Globus pallidus (tissue), 1 donor: Measurements from ENCODE around the gene ARFGAP3.
"Not testable (repeated sequence)": the region's sequence is repeated elsewhere in the genome, so short reads cannot be mapped to it uniquely, and the experiment has no call there.

ENCODE experiments used
- DNase-seq: peaks from one replicate; pipeline ENCODE4 v3.0.0-alpha.2; 2015; ENCODE audit warnings: low spot score

Gene ARFGAP3

DNA sequence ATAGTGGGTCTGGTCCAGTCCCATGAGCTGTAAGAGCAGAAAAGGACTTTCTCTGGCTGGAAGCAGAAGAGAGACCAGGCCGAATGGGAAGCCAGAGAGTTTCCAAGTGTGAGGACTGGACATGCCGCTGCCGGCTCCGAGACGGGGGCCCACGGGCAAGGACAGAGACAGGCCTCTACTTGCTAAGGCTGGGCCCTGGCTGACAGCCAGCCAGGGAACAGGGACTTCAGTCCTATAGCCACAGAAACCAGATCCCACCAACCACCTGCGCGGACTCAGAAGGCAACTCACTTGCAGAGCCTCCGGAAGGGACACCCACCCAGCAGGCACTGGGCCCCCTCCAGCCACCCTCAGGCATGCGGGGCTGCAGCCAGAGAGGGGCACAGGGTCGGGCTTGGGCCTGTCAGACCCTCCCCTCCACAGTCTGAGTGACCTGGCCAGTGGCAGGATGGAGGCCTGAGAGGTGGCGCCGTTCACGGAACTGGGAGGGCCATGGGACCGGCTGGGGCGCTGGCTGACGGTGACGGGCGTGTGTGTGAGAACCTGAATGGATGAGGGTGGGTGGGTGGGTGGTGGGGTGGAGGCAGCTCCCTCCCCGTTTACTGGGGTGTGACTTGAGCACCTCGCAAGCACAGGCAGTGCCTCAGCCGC, 88.6 kb downstream of the ARFGAP3 start:
- DNase-seq = no peak

DNA sequence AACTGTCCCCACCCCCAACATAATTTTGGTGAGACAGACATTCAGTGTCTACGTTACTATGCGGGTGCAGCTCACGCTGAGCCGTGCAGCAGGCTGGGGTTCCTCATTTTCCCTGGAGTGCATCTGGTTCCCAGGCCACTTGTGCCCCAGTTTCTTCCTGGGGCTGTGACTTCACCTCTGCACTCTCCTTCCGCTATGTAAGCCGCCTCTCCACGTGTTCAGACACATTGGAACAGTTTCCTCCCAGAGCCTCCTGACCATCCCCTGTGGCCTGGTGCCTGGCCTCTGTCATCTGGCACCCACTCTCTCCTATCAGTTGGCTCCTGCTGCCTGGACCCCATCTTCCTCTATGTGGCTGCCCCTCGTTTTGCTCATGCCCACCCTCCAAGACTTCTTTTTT, 90.2 kb downstream of the ARFGAP3 start:
- DNase-seq = no peak

DNA sequence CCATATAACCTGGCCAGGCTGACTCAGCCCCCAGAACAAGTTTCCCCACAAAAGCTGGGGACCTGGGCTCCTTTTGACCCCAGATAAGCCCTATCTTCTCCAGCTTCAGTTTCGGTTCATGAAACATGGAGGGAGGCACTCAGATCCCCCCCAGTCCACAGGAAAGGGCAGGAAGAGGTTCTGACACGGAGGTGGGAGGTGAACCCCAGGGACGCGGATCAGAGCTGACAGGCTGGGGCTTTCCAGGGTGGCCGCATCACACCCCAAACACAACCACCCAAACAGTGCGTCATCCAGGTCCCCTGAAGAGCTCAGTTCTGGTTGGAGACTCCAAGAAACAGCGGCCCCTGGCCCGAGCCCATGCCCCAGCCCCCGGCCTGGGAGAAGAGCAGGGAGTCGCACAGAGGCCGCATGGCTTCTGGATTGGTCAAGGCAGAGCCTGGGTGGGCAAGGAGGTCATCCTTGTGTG, 92.1 kb downstream of the ARFGAP3 start:
- DNase-seq = no peak

DNA sequence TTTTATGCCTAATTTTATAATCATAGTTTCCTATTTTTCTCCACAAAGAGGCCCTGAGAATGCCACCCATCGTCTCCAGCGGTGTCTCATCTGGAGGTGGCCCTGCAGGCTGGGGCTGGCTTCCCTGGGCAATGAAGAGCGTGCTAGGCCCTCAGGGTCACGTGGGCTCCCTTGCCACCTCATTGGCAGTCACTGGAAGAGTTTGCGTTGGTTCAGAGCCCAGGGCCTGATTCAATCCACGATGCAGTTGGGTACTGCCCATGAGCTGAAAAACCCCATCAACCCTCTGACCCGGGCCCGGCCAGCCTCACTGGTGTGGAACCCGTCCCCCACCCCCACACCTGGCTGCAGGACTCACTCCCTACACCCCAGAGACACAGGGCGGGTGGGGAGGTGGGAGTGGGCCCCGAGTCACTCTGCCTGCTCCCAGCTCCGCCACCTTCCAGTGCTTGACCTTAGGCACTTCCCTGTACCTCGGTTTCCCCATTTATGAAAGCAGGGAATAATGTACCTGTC, 93.0 kb downstream of the ARFGAP3 start:
- DNase-seq = no peak

DNA sequence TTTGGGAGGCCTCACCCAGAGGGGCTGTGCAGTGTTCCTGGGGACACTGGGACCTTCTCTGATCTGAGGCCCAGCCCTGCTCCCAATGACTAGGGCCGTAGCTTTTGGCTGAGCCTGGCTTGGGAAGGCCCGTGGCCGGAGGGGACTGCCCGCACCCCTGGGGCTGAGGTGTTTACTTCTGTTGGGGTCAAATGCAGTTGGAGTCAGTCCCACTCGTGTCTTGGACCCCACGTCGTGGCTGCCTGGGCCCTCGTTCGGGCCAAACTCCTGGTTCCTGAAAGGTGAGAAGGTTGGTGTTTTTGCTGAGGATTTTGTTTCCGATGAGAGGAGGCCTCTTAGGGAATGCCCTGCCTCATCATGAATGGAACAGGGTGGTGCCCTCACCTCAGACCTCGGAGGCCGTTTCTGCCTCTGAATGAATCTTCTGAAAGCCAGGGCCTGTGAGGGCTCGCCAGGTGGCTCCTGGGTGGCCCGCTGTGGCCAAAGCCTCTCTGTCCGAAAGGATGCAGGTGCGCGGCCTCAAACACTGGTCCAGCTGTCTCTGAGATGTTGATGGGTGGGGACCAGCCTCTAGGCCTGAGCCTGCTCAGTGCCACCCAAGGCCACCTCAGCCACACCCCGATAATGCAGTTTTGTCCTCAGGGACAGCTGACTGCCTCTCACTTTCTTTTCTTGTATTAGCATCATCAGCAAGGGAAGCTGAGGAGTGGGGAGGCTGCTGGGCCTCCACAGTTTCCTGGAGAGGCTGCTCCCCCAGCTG, 96.1 kb downstream of the ARFGAP3 start:
- DNase-seq = no peak

DNA sequence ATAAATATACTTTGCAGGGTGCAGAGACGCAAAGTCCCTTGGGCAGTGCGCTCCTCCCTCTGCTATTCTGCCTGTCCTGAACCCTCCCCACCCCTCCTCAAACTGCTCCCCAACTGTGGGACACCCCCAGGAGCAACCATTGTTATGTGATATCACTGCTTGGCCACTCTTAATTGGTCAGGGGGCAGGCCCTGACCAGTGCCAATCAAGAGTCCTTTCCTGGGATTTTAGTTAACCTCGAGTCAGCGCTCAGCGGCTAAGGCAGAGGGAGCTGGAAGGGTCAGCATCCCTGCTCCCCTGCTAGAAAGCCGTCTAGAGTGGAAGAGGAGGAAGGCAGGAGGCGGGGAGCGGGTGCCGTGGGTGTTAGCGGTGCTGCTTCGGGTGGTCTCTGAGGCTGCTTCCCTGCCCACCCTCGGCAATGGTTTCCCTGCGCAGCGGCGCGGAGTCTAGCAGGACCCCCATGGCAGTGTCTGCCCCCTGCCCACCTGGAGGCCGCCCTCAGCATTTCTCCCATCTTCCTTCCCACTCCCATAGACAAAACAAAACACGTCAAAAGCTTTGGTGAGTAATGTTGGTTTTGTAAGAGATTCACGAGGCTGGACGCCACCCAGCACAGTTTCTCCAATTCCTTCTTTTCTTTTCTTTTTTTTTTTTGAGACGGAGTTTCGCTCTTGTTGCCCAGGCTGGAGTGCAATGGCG, 98.0 kb downstream of the ARFGAP3 start:
- no peak for DNase-seq

DNA sequence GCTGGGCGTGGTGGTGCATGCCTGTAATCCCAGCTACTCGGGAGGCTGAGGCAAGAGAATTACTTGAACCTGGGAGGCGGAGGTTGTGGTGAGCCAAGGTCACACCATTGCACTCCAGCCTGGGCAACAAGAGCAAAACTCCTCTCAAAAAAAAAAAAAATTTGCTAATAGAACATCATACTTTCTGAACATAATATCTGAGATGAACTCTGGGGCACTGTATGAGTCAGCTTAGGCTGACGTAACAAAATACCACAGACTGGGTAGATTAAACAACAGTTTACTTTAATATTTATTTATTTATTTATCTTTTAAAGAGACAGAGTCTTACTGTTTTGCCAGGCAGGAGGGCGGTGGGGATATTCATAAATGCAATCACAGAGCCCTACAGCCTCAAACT, 101.5 kb downstream of the ARFGAP3 start:
- not testable (repeated sequence) for DNase-seq

DNA sequence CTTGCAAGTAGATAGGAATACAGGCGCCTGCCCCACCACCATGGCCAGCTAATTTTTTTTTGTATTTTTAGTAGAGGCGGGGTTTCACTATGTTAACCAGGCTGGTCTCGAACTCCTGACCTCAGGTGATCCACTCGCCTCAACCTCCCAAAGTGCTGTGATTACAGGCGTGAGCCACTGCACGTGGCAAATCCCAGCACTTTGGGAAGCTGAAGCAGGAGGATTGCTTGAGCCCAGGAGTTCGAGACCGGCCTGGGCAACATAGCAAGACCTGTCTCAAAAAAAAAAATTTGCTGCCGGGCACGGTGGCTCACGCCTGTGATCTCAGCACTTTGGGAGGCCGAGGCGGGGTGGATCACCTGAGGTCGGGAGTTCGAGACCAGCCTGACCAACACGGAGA, 102.0 kb downstream of the ARFGAP3 start:
- not testable (repeated sequence) for DNase-seq

DNA sequence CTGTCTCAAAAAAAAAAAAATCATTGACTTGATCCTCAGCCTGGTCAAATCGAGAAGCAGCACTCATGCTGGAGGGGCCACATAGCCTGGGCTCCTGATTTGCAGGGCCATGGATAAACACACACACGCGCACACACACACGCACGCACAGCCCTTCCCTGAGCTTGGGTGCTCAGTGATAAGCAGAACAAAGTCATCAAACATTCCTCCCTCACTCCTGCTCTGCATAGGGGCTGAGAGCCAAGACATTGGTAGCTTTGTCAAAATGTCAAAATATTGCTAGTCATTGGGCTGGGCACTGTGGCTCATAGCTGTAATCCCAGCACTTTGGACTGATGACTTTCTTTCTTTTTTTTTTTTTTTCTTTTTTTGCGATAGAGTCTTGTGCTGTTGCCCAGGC, 102.4 kb downstream of the ARFGAP3 start:
- no peak for DNase-seq

DNA sequence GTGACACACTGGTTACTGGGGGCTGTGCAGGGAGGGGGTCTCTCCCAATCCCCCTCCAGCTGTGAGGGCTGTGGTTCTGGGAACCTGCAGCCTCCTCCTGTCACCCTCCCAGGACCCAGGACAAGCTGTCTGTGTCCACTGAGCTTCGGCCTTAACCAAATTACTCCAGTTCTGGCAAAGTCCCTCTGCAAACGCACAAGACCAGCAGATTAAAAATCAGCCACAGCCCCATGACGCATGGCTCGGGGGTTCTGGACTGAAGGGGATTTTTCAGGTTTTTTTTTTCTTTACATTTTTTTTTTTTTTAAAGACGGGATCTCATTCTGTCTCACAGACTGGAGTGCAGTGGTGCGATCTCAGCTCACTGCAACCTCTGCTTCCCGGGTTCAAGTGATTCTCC, 104.2 kb downstream of the ARFGAP3 start:
- no peak for DNase-seq

DNA sequence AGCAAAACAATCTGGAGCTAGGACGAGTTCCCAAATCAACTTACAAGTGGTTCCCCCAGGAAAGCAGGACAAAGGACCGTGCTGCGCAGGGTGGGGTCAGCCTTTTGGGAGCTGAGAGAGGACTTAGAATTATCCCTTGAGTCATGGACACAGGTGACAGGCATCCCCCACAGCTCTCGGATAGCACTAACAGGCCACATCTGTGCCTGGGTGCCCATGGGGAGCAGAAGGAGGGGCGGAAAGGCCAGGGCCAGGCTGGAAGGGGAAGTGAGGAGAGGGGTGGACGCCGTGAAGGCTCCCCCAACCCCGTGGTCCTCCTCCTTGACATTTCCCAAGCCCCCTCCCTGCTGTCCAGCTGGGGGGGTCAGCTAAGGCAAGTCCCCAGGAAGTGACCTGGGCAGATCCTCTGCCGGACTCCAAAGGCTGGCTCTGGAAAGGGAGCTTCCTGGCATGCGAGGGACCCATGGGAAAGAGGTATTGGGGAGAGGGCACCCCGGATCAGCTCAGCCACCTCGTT, 104.8 kb downstream of the ARFGAP3 start:
- DNase-seq = no peak

DNA sequence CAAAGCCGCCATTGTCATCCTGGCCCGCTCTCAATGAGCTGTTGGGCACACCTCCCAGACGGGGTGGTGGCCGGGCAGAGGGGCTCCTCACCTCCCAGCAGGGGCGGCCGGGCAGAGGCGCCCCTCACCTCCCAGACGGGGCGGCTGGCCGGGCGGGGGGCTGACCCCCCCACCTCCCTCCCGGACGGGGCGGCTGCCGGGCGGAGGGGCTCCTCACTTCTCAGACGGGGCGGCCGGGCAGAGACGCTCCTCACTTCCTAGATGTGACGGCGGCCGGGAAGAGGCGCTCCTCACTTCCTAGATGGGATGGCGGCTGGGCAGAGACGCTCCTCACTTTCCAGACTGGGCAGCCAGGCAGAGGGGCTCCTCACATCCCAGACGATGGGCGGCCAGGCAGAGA, 106.7 kb downstream of the ARFGAP3 start:
- not testable (repeated sequence) for DNase-seq

DNA sequence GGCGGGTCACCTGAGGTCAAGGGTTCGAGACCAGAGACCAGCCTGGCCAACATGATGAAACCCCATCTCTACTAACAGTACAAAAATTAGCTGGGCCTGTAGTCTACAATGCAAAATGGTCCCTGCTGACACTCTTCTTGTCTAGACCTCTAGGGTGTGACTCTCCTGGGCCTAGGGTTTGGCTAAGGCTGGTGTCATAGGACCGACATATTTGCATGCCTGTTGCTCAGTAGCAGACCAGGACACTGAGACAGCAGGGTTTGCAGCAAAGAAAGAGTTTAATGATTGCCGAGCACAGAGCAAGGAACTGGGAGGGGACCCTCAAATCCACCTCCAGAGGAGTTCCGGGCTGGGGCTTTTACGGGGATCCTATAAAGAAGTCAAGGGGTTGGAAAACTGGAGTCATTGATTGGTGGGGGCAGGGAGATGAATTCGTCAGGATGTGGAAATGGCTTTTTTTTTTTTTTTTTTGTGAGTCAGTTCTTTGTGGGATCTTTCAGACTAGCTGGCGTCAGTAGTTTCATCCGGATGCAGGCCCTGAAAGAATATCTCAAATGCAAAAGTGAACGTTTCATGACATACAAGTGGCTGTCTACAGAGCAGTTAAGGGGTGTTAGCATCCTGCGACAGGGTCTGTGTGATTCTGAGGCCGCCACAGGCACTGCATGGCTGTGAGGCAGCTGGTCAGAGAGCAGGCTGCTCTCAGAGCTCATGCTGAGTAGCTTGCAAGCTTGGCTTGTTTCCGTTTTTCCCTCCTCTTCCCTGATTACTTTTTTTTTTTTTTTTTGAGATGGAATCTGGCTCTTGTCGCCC, 109.2 kb downstream of the ARFGAP3 start:
- no peak for DNase-seq
